Thyroid gland (tissue), 4 donors: Measurements from ENCODE around the gene NRN1L. TPM values are rescaled to one million over a fixed set of nuclear protein-coding genes. Genes with fewer than 3 reads are reported as not detected.

ENCODE experiments used
- DNase-seq, 2 donors: peaks; one replicate each; pipeline ENCODE4 v3.0.0-alpha.2; 2019
- H3K27ac ChIP-seq, 3 donors: fragments of 200-600 bp; sonication (generic); 1 replicate in 2 of 3; 2 replicates in 1 of 3; pipeline ENCODE4 v1.5.1; 2016 to 2019; ENCODE audit warnings: mild to moderate bottlenecking in 1 of 3, moderate library complexity in 1 of 3
- H3K27me3 ChIP-seq: fragments of 200-600 bp; sonication (generic); one replicate; pipeline ENCODE4 v1.5.1; 2019
- H3K36me3 ChIP-seq, 2 donors: fragments of 200-600 bp; sonication (generic); one replicate each; pipeline ENCODE4 v1.5.1; 2016 to 2019
- H3K4me1 ChIP-seq, 2 donors: fragments of 200-600 bp; sonication (generic); one replicate each; pipeline ENCODE4 v1.5.1; 2017 to 2019
- H3K4me3 ChIP-seq, 3 donors: fragments of 200-600 bp; sonication (generic); replicated peaks in 1 of 3; 1 replicate in 2 of 3; 2 replicates in 1 of 3; pipeline ENCODE4 v1.5.1; 2016; ENCODE audit warnings: mild to moderate bottlenecking in 1 of 3
- H3K9me3 ChIP-seq: fragments of 200-600 bp; sonication (generic); one replicate; pipeline ENCODE4 v1.5.1; 2017
- CTCF ChIP-seq, 6 experiments: fragments of 200-600 bp in 3 of 6; fragments of 450-650 bp in 3 of 6; sonication (generic) in 3 of 6; IDR thresholded peaks; one replicate each; pipeline ENCODE4 v1.5.1; 2016 to 2019; ENCODE audit warnings: antibody characterized with exemption in 6 of 6, mild to moderate bottlenecking in 2 of 6, inconsistent platforms in 1 of 6, moderate library complexity in 1 of 6
- POLR2A ChIP-seq, 2 donors: fragments of 450-650 bp; IDR thresholded peaks; one replicate each; pipeline ENCODE4 v1.6.1; 2017; ENCODE audit warnings: antibody characterized with exemption in 2 of 2, mild to moderate bottlenecking in 2 of 2, moderate library complexity in 1 of 2
- WGBS, 2 donors: methylation state at CpG; one replicate each; pipeline ENCODE4 v1.1.5; 2017; 5-methylcytosine and 5-hydroxymethylcytosine counted together
- intact Hi-C: fragments of 100-400 bp; cut with DNase I; formaldehyde crosslinking; loops from one replicate; pipeline ENCODE4 v1.15.1; 2023
- total RNA-seq, 4 donors: library from RNA; depleted of rRNA; stranded (reverse); fragments of >200 nt; gene quantifications; one replicate each; pipeline ENCODE4 v1.2.3, GENCODE V29; 2016

Gene NRN1L
- total RNA-seq, 4 donors from 2014 or later, result 2.0 TPM; not detected in 3

- Histone ChIP-seq H3K36me3 (no peaks in the 10 kb centered on the region), H3K27ac (no peak overlapping the region), H3K9me3 (no peaks in the 10 kb centered on the region), H3K27me3 (no peaks in the 10 kb centered on the region), H3K4me1 (peaks cover 0 to under 1% of the 10 kb centered on the region in 2 donors), H3K4me3 (no peak overlapping the region)
- DNase-seq, result no peak
- intact Hi-C loops, result no loop called here
- WGBS, 2 donors, result 74 to 79% methylated on average over 4 of the region's 4 CpGs
- TF ChIP-seq CTCF (IDR thresholded peaks at IDR 0.05) (no peak), POLR2A (IDR thresholded peaks at IDR 0.05) (no peak)
Observed at GRCh38 chr16:67902831-67903230, 18.1 kb downstream of the NRN1L start.

DNA sequence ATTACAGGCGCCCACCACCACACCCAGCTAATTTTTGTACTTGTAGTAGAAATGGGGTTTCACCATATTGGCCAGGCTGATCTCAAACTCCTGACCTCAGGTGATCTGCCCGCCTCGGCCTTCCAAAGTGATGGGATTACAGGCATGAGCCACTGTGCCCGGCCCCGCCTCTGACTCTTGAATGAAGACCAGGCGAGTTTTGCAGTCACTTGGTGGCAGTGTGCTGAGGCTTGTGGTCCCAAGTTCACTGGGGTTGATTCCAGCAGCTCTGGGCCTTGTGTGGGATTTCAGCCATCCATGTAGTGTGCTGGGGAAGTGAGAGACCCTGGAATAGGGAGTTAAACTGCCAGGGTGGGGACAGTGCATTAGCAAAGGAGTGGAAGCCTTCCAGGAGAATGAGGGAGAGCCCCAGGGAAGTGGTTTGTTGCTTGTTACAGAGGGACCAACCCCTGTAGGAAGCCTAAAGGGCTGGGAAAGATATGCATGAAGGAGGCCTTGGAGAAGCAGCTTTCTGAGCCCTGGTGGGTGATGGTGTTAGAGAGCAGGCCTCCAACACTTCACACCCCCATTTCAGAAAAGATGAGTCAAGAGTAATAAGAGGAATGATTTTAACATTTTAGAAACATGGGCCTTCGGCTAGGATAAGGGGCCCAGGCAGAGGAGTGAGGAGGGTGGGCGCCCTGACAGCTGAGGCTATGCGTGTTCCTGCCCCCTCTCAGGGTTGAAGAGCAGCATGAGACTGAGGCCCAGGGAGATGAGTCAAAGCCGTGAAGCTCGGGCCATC, 22.9 kb downstream of the NRN1L start:
- Histone ChIP-seq H3K4me1 (no peaks in the 10 kb centered on the region), H3K9me3 (no peaks in the 10 kb centered on the region), H3K27ac (no peak overlapping the region), H3K4me3 (no peak overlapping the region), H3K36me3 (peaks cover 8 to 21% of the 10 kb centered on the region in 2 donors), H3K27me3 (no peaks in the 10 kb centered on the region)
- 92 to 98% methylated on average over 7 to 8 of the region's 11 CpGs for WGBS, 2 donors
- no peak for TF ChIP-seq POLR2A (IDR thresholded peaks at IDR 0.05)
- TF ChIP-seq CTCF (IDR thresholded peaks at IDR 0.05), result no peak
- no peak for DNase-seq
- intact Hi-C loops, result no loop called here

GRCh38 chr16:67909056-67909742, 24.5 kb downstream of the NRN1L start:
- Histone ChIP-seq H3K27me3 (no peaks in the 10 kb centered on the region), H3K9me3 (no peaks in the 10 kb centered on the region), H3K27ac (no peak overlapping the region), H3K4me1 (no peaks in the 10 kb centered on the region), H3K36me3 (peaks cover 8 to 21% of the 10 kb centered on the region in 2 donors), H3K4me3 (no peak overlapping the region)
- 94 to 96% methylated on average over 29 to 34 of the region's 36 CpGs for WGBS, 2 donors
- intact Hi-C loops, result no loop called here
- no peak for DNase-seq
- TF ChIP-seq POLR2A (IDR thresholded peaks at IDR 0.05) (no peak), CTCF (IDR thresholded peaks at IDR 0.05) (no peak)

GRCh38 chr16:67910158-67910557, 25.5 kb downstream of the NRN1L start:
- TF ChIP-seq CTCF (IDR thresholded peaks at IDR 0.05) (no peak), POLR2A (IDR thresholded peaks at IDR 0.05) (no peak)
- H3K27me3 ChIP-seq, result no peaks in the 10 kb centered on the region
- intact Hi-C loops, result no loop called here
- 84 to 86% methylated on average over 2 of the region's 2 CpGs for WGBS, 2 donors
- peaks cover 0 to 6% of the 10 kb centered on the region in 2 donors for H3K4me1 ChIP-seq
- H3K27ac ChIP-seq, result no peak overlapping the region
- H3K36me3 ChIP-seq, result peaks cover 8 to 21% of the 10 kb centered on the region in 2 donors
- no peak for DNase-seq
- H3K9me3 ChIP-seq, result no peaks in the 10 kb centered on the region
- no peak overlapping the region for H3K4me3 ChIP-seq
